ENCODE results near the gene PUS1. TPM values are rescaled to one million over a fixed set of nuclear protein-coding genes. Genes with fewer than 3 reads are reported as not detected.
"Not testable (repeated sequence)": the region's sequence is repeated elsewhere in the genome, so short reads cannot be mapped to it uniquely, and the experiment has no call there.

PUS1 gene
- total RNA-seq, 1 experiment from 2014 or later = 74.0 TPM

GRCh38 chr12:131983026-131983425 lies 54.0 kb downstream of the PUS1 start:
- H3K9me2 ChIP-seq (replicated peaks; ENCODE audit: low read length) = no peaks in the 10 kb centered on the region
- no peaks in the 10 kb centered on the region for H3K27me3 ChIP-seq (ENCODE audit: low read length)
- no peak overlapping the region for H3K27ac ChIP-seq (ENCODE audit: low read length)
- H2AFZ ChIP-seq (ENCODE audit: low read length) = no peak overlapping the region
- no peaks in the 10 kb centered on the region for H3K9me3 ChIP-seq (ENCODE audit: low read length)
- no peak for TF ChIP-seq EZH2phosphoT487 (IDR thresholded peaks at IDR 0.05; ENCODE audit: borderline replicate concordance, low read length)
- no peak for TF ChIP-seq CTCF (conservative IDR thresholded peaks at IDR 0.05; ENCODE audit: low read depth, low read length)
- no peak for TF ChIP-seq EZH2 (IDR thresholded peaks at IDR 0.05; ENCODE audit: low read length, unreplicated experiment)
- peaks cover 6% of the 10 kb centered on the region for H3K79me2 ChIP-seq (ENCODE audit: low read length)
- BruUV-seq (replicated peaks) = no TSS peak
- CTCF ChIA-PET = no interaction called here
- H3K36me3 ChIP-seq (ENCODE audit: low read depth, low read length) = peaks cover 36% of the 10 kb centered on the region
- DNase-seq (no peak), ATAC-seq (no peak)
- no peaks in the 10 kb centered on the region for H3F3A ChIP-seq (ENCODE audit: low read length, unreplicated experiment)
- peaks cover 4% of the 10 kb centered on the region; the same call in 1 of the 2 replicates for H4K20me1 ChIP-seq (ENCODE audit: low read length)
- POLR2A ChIA-PET (ENCODE audit: unreplicated experiment) = no interaction called here
- no peak overlapping the region for H3K4me2 ChIP-seq (ENCODE audit: low read length)
- H3K4me3 ChIP-seq (ENCODE audit: low read length) = no peak overlapping the region
- H3K9ac ChIP-seq (ENCODE audit: low read length) = no peak overlapping the region
- peaks cover 11% of the 10 kb centered on the region for H3K4me1 ChIP-seq (ENCODE audit: insufficient read depth, low read length)
- intact Hi-C loops (cut with micrococcal nuclease) = no loop called here

GRCh38 chr12:131983554-131983953 lies 54.5 kb downstream of the PUS1 start:
- ATAC-seq (no peak), DNase-seq (no peak)
- no peaks in the 10 kb centered on the region for H3K9me2 ChIP-seq (replicated peaks; ENCODE audit: low read length)
- H3K9ac ChIP-seq (ENCODE audit: low read length) = no peak overlapping the region
- no peak overlapping the region for H2AFZ ChIP-seq (ENCODE audit: low read length)
- peaks cover 39% of the 10 kb centered on the region for H3K36me3 ChIP-seq (ENCODE audit: low read depth, low read length)
- H3F3A ChIP-seq (ENCODE audit: low read length, unreplicated experiment) = no peaks in the 10 kb centered on the region
- H3K27ac ChIP-seq (ENCODE audit: low read length) = no peak overlapping the region
- H3K9me3 ChIP-seq (ENCODE audit: low read length) = no peaks in the 10 kb centered on the region
- intact Hi-C loops (cut with micrococcal nuclease) = no loop called here
- no peak overlapping the region for H3K4me3 ChIP-seq (ENCODE audit: low read length)
- no peaks in the 10 kb centered on the region for H3K27me3 ChIP-seq (ENCODE audit: low read length)
- POLR2A ChIA-PET (ENCODE audit: unreplicated experiment) = no interaction called here
- H3K4me2 ChIP-seq (ENCODE audit: low read length) = no peak overlapping the region
- peaks cover under 1% of the 10 kb centered on the region; the same call in 1 of the 2 replicates for H3K79me2 ChIP-seq (ENCODE audit: low read length)
- CTCF ChIA-PET = no interaction called here
- TF ChIP-seq CTCF (conservative IDR thresholded peaks at IDR 0.05; ENCODE audit: low read depth, low read length) (no peak), EZH2phosphoT487 (IDR thresholded peaks at IDR 0.05; ENCODE audit: borderline replicate concordance, low read length) (no peak), EZH2 (IDR thresholded peaks at IDR 0.05; ENCODE audit: low read length, unreplicated experiment) (no peak)
- H4K20me1 ChIP-seq (ENCODE audit: low read length) = peaks cover 4% of the 10 kb centered on the region; the same call in 1 of the 2 replicates
- no TSS peak for BruUV-seq (replicated peaks)
- H3K4me1 ChIP-seq (ENCODE audit: insufficient read depth, low read length) = peaks cover 11% of the 10 kb centered on the region

GRCh38 chr12:131984334-131984733 lies 55.3 kb downstream of the PUS1 start:
- POLR2A ChIA-PET (ENCODE audit: unreplicated experiment) = no interaction called here
- intact Hi-C loops (cut with micrococcal nuclease) = no loop called here
- CTCF ChIA-PET = no interaction called here
- peaks cover 8% of the 10 kb centered on the region for H3K4me1 ChIP-seq (ENCODE audit: insufficient read depth, low read length)
- no peaks in the 10 kb centered on the region for H3K79me2 ChIP-seq (ENCODE audit: low read length)
- peaks cover 4% of the 10 kb centered on the region; the same call in 1 of the 2 replicates for H4K20me1 ChIP-seq (ENCODE audit: low read length)
- H3F3A ChIP-seq (ENCODE audit: low read length, unreplicated experiment) = no peaks in the 10 kb centered on the region
- TF ChIP-seq EZH2phosphoT487 (IDR thresholded peaks at IDR 0.05; ENCODE audit: borderline replicate concordance, low read length) (no peak), EZH2 (IDR thresholded peaks at IDR 0.05; ENCODE audit: low read length, unreplicated experiment) (no peak), CTCF (conservative IDR thresholded peaks at IDR 0.05; ENCODE audit: low read depth, low read length) (no peak)
- no peak overlapping the region for H3K4me2 ChIP-seq (ENCODE audit: low read length)
- peaks cover 41% of the 10 kb centered on the region for H3K36me3 ChIP-seq (ENCODE audit: low read depth, low read length)
- no peak overlapping the region for H3K4me3 ChIP-seq (ENCODE audit: low read length)
- H2AFZ ChIP-seq (ENCODE audit: low read length) = no peak overlapping the region
- no peaks in the 10 kb centered on the region for H3K9me2 ChIP-seq (replicated peaks; ENCODE audit: low read length)
- no peak overlapping the region for H3K27ac ChIP-seq (ENCODE audit: low read length)
- no peaks in the 10 kb centered on the region for H3K9me3 ChIP-seq (ENCODE audit: low read length)
- DNase-seq (no peak), ATAC-seq (no peak)
- BruUV-seq (replicated peaks) = no TSS peak
- H3K27me3 ChIP-seq (ENCODE audit: low read length) = no peaks in the 10 kb centered on the region
- no peak overlapping the region for H3K9ac ChIP-seq (ENCODE audit: low read length)

- H3K27ac ChIP-seq (ENCODE audit: low read length); H3K4me3 ChIP-seq (ENCODE audit: low read length); CTCF ChIA-PET; H3K9me3 ChIP-seq (ENCODE audit: low read length); POLR2A ChIA-PET (ENCODE audit: unreplicated experiment); DNase-seq; H3K9me2 ChIP-seq (replicated peaks; ENCODE audit: low read length); ATAC-seq; H4K20me1 ChIP-seq (ENCODE audit: low read length); intact Hi-C loops (cut with micrococcal nuclease); H3K27me3 ChIP-seq (ENCODE audit: low read length); H2AFZ ChIP-seq (ENCODE audit: low read length); H3K4me1 ChIP-seq (ENCODE audit: insufficient read depth, low read length); H3K79me2 ChIP-seq (ENCODE audit: low read length); H3F3A ChIP-seq (ENCODE audit: low read length, unreplicated experiment); H3K4me2 ChIP-seq (ENCODE audit: low read length); BruUV-seq (replicated peaks); H3K9ac ChIP-seq (ENCODE audit: low read length): not testable (repeated sequence)
- peaks cover 52% of the 10 kb centered on the region for H3K36me3 ChIP-seq (ENCODE audit: low read depth, low read length)
Measured at GRCh38 chr12:131985510-131985875, 56.4 kb downstream of the PUS1 start.
